Stimulated activated CD4-positive, alpha-beta T cell treated with anti-CD3 and anti-CD28 coated beads, TNF-alpha, amount 100 ng/mL, for 24 hours (primary cell): ENCODE measurements around the gene GLRA1.
"Not testable (repeated sequence)": the region's sequence is repeated elsewhere in the genome, so short reads cannot be mapped to it uniquely, and the experiment has no call there.

Experiments
- DNase-seq, 3 experiments: peaks; one replicate each; pipeline ENCODE4 v3.0.0-alpha.2; 2020; ENCODE audit warnings: low read depth in 3 of 3

The GLRA1 gene

DNA sequence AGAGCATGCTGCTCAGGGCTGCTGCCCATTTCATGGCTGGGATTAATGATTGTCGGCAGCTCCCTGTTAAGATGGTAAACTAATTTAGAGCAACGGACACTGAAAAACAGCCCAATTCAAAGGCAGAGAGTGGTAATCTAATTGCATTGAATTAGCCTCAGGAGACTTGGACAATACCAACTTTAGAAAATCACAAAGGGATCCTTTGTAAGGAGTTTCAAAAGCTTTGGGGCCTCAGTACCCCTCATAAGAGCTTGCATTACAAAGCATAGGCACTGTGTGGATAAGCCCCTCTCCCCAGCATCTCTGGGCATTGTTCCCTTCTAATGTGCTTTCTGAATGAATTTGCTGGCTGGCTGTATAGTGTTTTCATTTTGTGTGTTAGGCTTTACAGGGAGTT is 6.7 kb downstream of the GLRA1 start:
- DNase-seq = no peak

DNA sequence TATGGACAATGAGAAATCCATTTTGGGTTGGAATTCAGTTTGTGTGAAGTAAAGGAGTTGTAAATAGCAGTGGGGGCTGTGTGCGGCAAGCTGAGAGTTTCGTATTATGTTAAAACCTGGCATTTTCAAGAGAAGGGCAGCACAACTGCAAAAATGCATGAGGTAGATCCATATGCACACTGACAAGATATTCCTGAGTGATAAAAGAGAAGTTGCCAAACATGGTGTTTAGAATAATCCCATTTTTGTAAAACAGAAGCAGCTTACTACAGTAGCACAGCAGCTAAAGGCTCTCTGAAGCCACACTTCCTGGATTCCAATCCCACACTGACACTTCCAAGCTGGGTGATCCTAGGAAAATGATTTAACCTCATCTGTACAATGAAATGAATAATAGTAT is 11.2 kb downstream of the GLRA1 start:
- DNase-seq = no peak

DNA sequence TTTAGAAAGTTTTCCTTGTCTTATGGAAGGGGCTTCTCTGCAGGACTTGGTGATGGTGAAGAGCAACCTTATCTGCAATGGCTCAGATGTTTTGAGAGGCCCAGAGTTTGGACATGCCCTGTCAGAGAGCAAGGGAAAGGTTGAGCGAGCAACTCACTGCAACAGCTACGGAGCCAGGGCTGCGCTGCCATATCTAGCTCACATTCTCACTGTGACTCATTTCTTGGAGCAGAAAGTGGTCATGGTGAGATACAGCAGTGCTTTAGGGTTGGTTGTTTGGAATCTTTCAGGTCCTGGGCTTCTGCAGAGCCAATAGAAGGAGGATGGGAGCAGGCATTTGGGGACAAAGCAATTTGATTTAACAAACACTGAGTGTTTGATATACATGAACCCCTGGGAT is 12.3 kb downstream of the GLRA1 start:
- DNase-seq = no peak

GRCh38 chr5:151911011-151911410 is 13.6 kb downstream of the GLRA1 start:
- DNase-seq = no peak

- DNase-seq = no peak
Measured at GRCh38 chr5:151909628-151910027, 15.0 kb downstream of the GLRA1 start.

DNA sequence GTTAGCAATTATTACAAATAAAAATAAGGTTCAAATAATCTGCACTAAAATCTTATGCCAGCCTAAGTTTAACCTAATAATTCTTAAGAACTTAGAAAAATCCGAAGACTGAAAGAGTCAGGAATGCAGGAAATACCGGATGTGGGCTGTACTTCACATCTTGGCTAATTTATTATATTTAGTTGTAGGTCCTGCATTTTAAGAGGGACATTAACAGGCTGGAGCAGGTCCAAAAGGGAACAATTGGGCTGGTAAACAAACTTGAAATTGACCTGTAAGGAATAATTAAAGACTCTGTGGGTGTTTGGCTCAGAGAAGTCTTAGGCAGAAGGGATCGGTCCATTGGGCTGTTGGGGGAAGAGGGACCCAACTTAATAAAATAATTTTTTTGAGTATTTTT is 18.4 kb downstream of the GLRA1 start:
- DNase-seq = no peak

DNA sequence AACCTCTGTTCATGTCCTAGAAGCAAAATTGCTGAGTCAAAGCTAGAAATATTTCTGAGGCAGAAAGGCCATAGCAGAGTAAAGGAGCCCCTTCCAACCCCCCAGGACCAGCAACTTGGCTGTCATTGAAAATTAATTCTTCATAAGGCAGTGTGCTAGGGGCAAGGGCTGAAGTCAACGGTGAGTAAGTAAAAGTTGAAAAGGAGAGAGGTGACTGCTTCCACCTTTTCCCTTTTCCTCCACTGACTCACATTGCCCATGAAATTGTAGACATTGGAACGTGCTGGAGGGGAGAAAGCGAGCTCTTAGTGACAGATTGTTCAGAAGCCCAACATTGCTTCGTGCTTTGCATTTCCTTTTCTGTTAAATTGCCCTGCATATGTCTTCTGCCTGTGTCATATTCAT is 19.1 kb downstream of the GLRA1 start:
- DNase-seq = no peak

DNA sequence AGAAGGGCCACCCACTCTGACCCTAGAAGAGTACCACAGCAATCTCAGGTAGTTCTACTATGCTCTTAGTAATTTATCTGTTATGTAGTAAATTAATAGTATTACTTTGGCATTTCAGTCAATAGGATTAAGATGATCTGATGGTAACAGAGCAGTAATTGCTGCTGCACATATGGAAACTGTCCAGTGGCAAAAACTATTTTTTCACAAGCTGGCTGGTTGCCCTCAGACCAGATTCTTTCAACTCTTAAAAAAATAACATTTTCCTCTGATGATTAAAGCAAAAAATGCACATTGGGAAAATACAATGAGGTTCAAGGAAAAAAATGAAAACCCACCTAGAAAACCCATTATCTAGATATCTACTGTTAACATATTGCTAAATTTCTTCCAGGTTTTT is 19.7 kb downstream of the GLRA1 start:
- no peak for DNase-seq

DNA sequence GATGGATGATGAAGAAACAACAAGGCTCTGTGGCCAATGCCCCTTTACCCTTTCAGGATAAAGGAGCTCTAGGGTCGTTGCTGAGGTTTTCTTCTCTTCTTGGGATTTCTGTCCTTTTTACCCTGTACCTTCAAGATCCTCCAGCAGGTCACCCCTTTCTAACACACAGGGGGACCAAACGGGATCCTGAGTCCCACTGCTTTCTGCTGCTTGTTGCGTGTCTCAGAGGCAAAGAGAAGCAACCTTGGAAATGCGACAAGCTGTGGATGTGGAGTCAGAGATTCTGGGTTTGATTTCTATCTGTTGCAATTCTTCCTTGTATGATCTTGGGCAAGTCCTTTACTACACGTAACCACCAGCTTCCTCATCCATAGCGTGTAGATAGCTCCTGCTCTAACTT is 20.5 kb downstream of the GLRA1 start:
- DNase-seq = no peak

- no peak for DNase-seq
Measured at GRCh38 chr5:151903243-151903653, 21.4 kb downstream of the GLRA1 start.

GRCh38 chr5:151902215-151902614 is 22.4 kb downstream of the GLRA1 start:
- no peak for DNase-seq

GRCh38 chr5:151901611-151902010 is 23.0 kb downstream of the GLRA1 start:
- no peak for DNase-seq

GRCh38 chr5:151900891-151901290 is 23.8 kb downstream of the GLRA1 start:
- DNase-seq = no peak

- no peak for DNase-seq
Measured at GRCh38 chr5:151899399-151899798, 25.3 kb downstream of the GLRA1 start.

DNA sequence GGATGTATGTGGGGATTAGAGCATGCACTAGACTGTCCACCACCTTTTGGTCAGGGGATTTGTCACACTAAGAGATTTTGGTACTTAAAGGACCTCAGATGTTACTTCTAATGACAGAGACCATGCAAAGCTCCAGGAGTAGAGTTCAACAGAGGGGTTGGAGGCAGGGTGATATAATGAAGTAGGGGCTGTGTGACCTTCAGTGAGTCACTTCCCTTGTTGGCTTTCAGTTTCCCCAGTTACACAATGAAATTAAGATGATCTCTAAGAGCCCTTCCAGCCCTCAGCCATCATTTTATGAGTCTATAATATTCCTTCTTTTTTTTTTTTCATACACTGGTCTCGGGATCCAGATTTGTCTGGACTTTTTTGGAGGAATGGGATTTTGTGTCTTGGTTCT is 26.8 kb downstream of the GLRA1 start:
- DNase-seq = no peak

GRCh38 chr5:151897020-151897552 is 27.6 kb downstream of the GLRA1 start:
- no peak for DNase-seq

GRCh38 chr5:151896031-151896691 is 28.5 kb downstream of the GLRA1 start:
- DNase-seq = no peak

DNA sequence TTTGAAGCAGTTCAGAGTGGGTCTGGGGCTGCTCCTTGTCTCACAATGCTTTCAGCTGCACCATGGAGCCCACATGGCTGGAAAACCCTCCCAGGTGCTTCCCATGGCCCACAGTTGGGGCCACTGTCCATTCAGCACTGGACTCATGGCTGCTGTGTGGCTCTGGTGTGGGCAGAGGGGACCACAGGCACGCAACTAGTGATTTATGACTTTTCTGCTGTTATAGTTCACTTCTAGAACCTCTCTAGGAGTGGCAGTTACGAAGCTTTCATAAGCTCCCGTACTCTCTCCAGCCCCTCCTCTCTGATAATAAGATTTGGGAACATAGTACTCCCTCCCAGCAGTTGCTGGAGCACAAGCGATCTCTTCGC is 29.0 kb downstream of the GLRA1 start:
- no peak for DNase-seq

GRCh38 chr5:151893485-151893884 is 31.2 kb downstream of the GLRA1 start:
- DNase-seq = not testable (repeated sequence)

DNA sequence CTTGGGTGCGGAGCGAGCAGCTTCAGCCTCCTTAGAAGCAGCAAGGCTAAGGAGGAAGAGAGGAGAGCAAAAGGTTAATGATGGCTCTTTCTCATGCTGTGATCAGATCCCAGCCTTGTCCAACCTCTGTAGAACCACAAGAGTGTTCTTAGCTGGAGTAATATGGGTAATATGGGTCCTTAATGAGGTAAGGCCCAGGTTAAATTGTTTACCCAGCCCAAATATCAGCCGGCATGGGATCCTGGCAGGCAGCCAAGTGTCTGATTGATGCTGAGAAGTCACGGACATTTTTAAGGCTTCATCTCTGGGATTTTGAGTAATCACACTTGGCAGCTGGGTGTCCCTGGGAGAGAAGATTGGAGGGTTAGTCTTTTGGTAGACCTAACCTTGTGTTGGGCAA is 32.3 kb downstream of the GLRA1 start:
- DNase-seq = no peak

GRCh38 chr5:151890299-151890698 is 34.4 kb downstream of the GLRA1 start:
- DNase-seq = no peak

DNA sequence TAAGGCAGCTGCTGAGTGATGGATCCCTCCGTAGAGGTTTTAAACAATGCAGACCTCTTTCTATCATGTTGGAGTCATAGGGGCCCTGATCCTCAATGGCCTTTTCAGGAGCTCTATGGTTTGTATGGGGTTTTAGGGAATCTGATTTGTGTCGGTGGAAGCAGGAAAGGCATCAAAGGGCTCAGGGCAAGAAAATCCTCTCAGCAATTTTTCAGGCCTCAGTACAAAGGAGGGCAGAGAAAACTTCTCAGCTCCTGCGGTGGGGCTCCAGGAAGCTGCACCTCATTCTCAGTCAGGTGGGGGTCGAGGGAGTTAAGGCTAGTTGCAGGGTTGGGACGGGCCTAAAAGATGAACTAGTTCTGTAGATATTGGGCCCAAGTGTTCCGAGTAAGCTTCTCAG is 35.0 kb downstream of the GLRA1 start:
- no peak for DNase-seq

DNA sequence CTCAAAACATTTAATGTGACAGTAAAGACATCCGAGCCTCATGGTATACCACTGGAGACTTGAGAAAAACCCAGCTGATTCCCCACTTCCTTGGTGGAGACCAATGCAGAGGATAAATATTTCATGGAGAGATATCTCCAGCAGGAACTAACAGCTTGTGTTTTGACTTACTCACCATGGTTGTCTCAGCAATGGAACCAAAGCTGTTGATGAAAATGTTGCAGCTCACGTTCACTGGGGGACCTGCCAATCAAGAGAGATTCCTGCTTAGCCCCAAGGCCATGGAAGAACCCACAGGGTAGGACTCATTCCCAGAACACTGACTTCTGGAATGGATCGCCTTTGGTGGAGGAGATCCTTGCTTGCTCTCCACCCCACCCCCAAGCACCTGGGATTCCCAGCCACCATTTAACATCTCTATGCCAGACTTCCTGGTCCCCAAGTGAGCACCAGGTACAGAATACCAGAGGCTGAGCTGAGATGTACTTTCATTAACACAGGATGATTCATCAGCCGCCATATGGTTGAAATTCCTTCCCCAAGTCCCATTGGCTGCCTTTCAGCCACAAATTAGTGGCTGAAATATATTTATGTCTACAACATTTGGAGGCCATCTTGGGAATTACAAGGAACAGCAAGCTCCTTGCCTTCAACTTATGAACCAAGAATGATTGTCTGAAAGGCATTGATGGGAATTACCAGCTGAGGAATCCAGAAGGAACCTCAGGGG is 37.9 kb downstream of the GLRA1 start:
- no peak for DNase-seq
